GM18511 (cell line): Measurements from ENCODE around the gene LRRC8D.

ENCODE experiments used
- ATAC-seq: cut with Tn5 transposase; IDR thresholded peaks from one replicate; pipeline ENCODE4 v1.9.1; 2021; ENCODE audit warnings: mild to moderate bottlenecking, moderate library complexity; ENCODE audit not compliant: unreplicated experiment

The LRRC8D gene

DNA sequence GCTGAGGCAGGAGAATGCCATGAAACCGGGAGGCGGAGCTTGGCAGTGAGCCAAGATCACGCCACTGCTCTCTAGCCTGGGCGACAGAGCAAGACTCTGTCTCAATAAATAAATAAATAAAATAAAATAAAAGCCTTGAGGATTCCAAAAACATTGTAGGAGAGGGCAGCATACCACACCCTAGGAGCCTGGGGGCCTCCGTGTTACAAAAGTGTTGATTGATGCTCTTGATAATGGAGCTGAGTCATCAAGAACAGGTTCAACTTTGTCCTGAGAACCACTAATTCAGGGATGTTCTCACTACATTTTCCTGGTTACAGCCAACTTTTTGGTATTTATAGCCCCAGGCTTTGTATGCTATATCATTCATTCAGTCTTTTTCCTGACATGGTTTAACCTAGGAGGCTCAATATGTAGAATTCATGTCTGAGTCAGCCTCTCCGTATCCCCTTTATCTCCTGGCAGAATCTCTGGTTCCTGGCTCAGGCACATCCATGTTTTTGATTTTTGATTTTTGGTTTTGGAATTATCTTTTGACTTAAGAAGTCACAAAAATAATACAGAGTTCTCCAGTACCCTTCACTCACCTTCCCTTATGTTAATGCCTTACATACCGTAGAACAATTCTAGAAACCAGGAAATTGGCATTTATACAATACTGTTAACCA, 69.4 kb downstream of the LRRC8D start:
- ATAC-seq, result no peak

DNA sequence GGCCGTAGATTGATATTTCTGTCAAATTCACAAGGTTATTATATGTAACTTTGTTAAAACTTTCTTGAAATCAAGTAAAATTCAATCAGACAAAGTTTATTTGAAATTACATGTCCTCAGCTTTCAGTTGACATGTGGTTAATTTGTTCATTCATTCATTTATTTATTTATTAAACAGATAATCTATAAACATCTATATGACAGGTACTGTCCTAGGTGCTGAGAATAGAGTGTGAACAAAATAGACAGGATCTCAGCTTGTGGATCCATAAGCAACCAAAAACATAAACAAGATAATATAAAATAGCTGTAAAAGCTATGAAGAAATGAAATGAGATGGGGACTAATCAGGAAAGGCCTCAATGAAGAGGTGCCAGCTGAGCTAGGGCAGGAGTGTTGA, 72.0 kb downstream of the LRRC8D start:
- ATAC-seq, result no peak

DNA sequence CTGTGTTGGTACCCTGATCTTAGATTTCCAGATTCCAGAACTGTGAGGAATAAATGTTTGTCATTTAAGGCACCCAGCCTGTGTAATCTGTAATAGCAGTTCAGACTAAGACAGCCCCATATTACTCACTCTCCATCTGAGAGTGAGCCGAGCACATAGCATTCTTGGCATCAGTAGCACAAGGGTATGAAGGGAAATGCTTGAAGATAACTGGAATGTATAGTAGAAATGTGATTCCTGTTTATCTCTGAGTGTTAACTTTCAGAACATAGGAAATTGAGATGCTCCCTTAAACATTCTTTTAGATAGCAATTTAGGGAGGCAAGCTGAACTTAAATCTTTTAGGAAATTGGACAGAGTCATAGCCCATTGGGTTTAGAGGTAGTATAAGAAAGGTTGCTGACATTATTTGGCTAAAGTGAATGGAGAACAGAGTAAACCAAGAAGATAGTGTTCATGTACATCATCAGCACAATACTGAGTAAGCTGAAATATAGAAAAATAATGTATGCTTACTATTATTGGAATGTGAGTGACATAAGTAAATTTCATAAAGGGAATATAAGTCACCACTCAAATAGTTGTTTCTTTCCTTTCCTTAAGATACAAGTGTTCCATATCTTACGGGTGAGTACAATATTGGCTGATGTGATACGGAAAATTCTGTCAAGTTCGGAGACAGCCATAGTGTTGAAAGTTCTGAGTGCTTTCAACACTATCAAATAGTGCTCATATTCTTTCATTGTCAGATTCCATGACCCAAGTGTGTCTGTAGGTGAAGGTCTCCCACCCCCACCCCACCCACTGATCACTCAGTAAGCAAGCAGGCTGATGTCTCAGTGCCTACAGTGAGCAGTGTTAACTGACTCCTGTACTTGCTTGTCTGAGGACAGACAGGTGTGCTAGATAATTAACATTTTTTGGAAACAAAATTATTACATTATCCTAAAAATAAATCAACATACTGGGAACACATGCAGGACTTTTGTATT, 73.7 kb downstream of the LRRC8D start:
- no peak for ATAC-seq

DNA sequence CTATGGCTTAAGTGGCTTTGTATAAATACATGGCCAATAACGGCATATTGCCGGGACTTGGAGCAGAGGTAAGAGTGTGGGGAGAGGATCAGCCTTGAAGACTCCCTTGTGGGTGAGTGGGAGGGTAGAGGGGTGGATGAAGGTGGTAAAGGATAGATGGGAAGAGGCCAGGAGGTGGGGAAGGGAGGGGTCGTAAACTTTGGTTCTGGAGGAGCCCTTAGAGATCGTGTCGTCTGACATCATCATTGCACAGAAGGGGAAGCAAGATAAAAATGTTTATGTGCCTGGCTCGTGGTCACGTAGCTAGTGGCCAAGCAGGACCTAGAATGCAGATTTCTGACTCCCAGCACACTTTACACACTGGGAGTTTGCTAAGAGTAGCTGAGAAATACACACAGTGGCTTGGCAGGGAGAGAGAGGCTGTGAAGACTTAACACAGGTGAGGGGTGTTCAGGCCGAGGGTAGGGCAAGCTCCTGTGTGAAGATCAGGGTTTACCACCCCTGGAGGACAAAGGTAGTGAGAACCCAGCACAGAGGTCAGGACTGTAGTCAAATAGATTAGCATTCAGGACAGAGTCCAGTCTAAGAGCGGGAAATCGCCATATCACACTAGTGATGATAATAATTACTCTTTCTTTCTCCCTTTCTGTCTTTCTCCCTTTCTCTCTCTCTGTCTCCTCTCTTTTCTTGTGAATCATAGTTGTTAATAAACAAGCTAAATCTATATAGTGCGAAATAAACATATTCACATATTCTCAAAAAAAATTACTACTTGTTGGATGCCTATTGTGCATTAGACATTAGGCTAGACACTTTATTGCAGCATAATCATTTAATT, 75.5 kb downstream of the LRRC8D start:
- ATAC-seq, result no peak

DNA sequence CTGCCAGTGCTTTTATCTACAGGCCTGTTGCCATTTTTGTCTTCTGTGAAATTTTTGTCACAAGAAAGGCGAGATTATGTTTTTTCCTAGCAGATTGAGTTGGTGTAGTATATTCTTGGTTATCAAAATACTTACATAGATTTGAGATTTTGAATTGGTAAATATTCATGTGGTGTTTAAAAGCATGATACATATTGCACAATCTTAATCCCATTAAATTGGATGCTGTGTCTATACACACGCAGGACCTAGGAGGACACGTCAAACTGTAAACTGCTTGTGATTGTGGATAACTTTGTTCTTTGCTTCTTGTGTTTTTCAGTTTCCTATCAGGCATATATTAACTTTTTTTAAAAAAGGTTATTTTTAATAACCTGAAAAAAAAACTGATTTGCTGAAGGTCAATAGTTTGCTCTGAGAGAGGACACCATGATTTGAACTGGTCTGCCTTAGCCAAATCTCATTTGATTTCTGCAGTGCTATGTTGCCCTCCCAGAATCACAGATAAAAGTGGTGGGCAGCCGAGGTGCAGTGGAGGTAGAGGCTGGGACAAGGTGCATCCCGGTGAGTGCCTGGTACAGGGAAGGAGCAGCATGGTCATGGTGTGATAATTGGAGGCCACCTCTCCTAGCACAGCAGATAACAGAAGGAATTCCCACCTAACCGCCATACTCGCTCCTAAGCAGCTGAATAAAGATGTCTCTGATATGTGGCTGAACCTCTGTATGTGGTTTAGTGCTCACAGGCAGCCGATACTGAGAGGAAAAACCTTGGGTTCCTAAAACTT, 76.7 kb downstream of the LRRC8D start:
- ATAC-seq, result no peak

DNA sequence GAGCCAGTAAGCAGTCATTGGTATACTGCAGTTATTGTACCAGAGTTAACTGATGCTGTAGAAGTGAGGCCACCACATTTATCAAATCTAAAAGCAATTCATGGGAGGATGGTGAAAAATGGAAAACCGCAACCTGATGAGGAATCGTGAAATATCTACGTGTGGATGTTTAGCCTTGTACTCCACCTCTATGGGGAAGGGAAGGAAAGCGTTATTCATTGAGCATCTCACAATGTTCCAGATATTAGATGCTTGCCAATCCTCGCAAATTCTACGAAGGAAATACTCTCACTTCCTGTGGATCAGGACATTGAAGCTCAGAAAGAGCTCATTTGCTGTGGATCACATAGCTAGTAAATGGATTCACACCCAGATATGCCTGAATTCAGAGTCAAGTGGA, 77.3 kb downstream of the LRRC8D start:
- no peak for ATAC-seq

DNA sequence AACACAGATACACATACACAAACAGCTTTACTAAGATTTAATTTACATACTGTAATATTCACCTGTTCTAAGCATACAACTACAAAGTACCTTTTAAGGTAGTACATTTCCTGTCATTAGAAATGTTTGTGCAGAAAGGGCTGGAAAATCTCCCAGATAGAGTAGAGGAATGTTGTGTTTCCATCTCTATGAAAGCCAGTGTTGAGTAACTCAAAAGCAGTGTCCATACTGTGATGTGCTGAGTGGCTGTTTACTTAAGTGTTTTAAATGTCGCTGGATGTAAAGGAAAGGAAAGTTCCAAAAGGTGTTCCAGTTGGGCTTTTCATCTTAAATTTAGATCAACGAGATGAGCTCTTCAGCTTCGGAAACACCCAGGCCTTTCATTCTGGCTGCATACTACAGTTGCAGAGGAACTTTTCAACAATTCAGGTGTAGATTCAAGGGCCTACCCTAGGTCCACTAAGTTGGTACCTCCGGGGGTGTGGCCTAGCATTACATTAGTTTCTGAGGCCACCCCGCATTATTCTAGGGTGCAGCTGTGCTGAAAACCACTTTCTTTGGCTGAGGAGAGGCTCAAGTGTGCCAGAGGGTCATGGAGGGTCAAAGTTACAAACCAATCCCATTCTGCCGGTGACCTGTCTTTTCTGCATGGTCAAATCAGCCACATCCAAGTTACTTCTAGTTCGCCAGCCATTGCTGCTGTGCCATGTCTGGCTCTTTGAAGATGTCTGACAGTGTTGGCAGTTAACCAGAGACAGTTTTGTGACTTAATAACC, 78.1 kb downstream of the LRRC8D start:
- ATAC-seq, result no peak

DNA sequence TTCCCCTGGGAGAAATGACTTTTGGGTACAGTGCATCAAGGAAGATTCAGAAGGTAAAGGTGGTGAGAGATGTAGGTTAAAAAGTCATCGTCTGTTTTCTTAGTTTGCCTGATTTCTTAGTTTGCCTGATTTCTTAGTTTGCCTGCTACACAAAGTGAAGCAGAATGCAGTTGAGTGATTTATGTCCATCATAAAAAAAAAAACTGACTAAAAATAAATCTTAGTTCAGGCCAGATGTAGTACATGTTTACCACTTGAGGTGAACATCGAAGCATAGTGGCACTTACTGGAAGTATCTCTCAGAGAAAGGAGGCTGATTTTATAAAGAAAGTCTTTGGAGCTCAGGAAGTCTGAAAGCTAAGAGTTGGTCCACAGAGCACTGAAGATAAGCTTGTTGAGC, 79.5 kb downstream of the LRRC8D start:
- no peak for ATAC-seq

DNA sequence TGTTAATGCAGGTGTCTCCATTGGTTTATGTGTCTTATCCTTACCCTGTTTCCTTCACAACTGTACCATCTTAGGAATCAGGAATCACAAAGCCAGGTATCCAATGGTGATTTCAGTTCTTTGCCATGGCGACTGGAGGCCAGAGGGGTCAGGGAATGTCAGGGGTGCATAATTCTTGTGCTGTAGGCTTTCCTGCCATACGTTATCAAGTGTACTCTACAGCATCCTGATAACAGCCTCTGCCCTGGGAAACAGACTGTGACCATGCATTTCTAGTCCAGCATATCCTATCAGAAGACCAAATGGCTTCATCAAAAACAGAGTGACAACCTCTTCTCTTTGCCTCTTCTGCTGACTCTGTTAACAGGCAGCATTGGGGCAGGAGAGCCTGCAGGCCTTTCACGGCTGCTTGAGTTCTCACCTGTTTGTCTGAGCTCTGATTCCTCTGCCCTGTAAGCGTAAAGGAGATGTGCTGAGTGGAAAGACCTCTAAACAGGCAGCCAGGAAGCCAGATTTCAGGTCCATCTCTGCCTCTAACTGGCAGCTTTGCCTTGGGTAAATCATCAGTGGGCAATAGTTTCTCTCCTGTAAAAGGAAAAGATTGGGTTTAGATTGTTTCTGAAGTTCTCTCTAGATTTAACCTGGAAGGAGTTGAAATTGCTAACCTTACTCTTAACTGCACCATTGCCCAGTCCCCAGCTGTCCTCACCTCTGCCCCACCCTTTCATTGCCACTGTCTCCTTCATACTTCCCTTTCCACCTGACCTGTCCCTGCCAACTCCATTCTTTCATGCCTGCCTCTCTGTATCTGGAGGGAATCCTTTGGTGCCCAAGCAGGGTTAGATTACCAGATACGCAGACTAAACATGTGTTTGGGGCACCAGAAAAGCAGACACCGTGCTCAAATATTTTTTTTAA, 80.2 kb downstream of the LRRC8D start:
- ATAC-seq, result no peak

DNA sequence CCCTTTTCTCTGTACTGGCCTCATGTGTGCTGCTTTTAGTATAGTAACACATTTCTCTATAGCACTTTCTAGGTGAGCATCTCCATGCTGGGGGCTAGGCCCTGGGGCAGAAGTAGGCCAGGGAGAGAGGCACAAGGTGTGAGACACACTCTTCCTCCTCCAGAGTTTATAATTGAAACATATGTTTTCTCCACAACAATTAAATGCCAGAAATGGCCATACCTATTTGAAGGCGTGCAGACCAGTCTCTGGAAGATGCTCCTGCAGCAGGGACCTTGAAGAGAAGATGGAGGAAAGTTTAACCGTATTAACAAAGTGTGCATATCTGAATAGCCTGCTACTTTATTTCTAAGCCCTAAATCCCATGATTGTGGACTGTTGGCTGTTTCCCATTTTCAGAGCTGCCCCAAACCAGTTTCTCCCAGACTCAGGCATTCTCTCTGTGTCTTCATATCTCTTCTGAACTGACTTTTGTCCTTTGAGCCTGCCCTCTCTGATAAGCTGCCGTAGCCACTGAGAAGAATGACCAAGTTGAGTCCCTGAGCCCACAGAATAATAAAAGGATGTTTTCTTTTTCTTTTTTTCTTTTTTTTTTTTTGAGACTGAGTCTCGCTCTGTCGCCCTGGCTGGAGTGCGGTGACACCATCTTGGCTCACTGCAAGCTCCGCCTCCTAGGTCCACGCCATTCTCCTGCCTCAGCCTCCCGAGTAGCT, 81.3 kb downstream of the LRRC8D start:
- ATAC-seq, result no peak

DNA sequence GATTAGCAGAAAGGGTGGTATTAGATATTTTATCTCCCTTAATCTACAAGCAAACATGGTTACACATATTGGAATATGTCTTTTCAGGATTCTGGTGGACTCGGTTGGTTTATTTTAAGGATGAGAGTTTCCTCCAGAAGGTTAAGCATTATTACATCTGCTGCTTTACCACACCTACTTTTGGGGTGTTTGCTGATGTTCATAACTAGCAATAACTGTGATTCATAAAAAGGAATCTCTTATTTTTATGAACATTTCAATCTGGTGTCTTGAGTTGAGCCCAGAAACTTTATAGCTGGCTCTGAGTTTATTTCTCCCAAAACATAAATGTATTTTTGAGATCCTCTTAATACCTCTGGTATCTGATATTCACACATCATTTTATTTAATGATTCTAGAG, 82.7 kb downstream of the LRRC8D start:
- no peak for ATAC-seq

DNA sequence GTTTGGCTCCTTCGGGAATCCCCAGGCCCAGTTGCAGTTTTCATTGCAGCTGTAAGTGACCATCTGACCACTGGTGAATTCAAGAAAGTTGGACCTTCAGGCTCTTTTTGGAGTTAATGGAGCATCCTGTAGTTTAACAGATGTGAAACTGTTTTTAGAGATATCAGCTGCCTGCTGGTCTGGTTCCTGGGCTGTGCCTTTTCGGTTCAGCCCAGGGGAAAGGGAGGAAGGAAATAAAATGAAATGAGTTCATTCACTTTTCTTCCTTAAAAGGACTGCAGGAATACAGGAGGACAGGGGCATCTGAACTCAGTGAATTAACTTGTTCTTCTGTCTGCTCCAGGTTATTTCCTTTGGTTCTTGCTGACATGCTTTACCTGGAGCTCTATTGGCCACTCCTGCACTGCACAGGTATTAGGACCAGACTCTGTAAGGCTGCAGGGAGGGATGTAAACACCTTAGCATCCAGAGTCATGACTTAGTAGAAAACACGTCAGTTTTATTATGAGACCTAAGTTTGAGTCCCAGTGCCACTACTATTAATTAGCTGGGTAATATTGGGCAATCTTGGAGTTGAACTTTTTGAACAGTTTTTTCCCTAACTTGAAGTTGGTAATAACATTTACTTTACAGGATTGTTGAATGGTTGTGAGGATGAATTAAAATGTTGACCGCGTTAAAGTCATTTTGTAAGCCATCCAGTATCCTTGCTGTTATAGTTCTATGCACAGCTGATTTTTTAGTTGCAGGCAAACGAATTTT, 83.6 kb downstream of the LRRC8D start:
- ATAC-seq, result no peak

DNA sequence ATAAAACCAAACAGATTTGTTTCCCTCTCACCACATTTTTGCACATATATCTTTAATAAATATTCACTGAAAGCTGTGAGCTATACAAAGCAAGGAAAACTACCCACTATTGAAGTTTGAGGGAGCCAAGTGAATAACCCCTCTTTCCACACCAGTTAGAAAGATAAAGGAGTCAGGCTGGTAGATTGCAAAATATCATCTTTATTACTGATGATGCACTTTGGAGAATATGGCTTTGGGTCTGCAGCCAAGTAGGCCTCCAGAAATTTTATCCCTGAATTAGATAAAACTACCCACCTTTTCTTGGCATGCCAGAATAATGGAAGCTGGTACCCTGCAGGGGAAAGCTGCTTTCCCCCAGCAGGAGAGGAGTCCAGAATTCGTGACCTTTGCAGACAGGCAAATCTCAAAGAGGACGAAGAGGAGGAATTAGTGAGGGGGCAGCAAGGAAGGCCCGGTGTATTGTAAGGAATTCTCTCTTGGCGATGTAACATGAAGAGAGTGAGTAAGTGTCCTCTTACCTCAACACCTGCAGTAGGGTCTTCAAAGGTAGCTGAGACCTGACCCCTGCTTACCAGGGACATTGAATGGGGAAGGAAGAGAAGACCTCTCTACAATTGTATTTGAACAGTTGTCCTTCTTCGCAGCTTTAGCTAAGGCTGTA, 84.7 kb downstream of the LRRC8D start:
- no peak for ATAC-seq

DNA sequence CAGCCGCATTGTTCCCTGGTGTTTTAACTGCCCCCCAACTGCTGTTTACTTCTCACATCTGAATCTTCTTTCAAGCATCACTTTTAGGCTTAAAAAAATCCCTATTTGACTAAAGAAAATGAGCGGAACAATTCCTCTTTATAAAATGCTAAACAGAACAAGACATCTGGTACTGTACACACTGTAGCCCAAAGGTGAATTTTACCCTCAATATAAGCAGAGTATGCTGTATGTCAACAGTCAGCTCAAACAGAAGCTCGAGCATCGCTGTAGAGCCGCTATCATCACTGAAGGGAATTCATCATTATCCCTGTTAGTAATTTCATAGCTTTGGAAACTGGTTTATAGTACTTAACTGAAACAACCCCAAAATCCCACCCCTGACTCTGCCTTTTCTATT, 85.3 kb downstream of the LRRC8D start:
- ATAC-seq, result no peak

DNA sequence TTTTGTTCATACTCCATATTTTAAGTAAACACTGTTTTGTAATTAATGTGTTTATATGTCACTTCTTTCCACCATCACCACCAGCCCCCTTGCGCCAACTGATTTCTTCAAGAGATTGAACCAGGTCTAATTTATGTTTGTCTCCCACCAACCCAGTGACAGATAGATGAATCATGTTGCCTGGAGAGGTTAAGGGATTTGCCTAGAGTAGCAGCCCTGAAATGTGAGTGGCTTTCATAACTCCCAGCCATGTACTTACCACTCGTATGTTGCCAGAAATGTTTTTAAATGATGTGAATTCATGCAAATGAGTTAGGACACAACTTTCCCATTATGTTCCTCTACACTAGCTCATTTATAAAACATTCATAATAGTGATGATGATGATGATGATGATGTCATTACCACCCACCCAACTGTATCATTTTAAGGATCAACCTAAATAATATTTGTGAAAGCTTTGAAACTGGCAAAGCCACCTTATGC, 86.9 kb downstream of the LRRC8D start:
- no peak for ATAC-seq

DNA sequence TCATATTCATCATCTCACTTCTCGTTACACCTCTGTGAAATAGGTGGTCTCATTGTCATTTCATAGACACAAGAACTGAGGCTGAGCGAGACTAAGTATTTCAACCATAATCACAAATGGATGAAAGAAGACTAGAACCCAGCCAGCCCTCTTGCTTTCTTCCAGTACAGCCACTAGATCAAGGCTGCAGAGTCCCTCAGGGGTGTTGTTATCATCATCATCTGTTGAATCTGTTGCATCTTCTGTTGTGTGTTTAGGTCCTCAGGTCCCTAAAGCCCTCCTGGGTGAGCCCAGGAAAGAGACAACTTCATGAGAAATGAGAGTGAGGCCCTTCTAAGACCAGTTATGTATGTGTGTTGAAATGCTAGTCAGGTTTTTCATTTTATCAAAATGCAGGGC, 87.4 kb downstream of the LRRC8D start:
- no peak for ATAC-seq
